Mesodermal cell (in vitro differentiated cells): ENCODE measurements around the gene SLC46A3.

Experiments used
- H3K27ac ChIP-seq: 2 replicates; pipeline ENCODE4 v1.7.0; 2013; ENCODE audit warnings: mild to moderate bottlenecking, low read depth, low read length, moderate library complexity; ENCODE audit not compliant: severe bottlenecking
- H3K36me3 ChIP-seq: 2 replicates; pipeline ENCODE4 v1.7.1; 2013; ENCODE audit warnings: mild to moderate bottlenecking, low read length, moderate library complexity; ENCODE audit not compliant: control insufficient read depth, insufficient read depth
- H3K4me1 ChIP-seq: one replicate; pipeline ENCODE4 v1.7.1; 2013; ENCODE audit warnings: mild to moderate bottlenecking, low read length; ENCODE audit not compliant: insufficient read depth, control insufficient read depth, poor library complexity, severe bottlenecking
- H3K4me3 ChIP-seq: 2 replicates; pipeline ENCODE4 v1.7.0; 2013; ENCODE audit warnings: low read length, control low read depth, mild to moderate bottlenecking; ENCODE audit not compliant: insufficient read depth, poor library complexity, severe bottlenecking; ENCODE audit errors: extremely low read depth
- H3K9me3 ChIP-seq: 2 replicates; pipeline ENCODE4 v1.7.1; 2013; ENCODE audit warnings: mild to moderate bottlenecking, low read length, moderate library complexity; ENCODE audit not compliant: control insufficient read depth
- WGBS, 2 experiments: methylation state at CpG; one replicate each; pipeline ENCODE4 v1.1.5; 2013; ENCODE audit warnings: missing lambda C conversion rate in 2 of 2; ENCODE audit not compliant: insufficient coverage in 2 of 2; 5-methylcytosine and 5-hydroxymethylcytosine counted together

The SLC46A3 gene

GRCh38 chr13:28655561-28655960 is 63.2 kb downstream of the SLC46A3 start:
- H3K36me3 ChIP-seq = peaks cover 4% of the 10 kb centered on the region
- 71 to 83% methylated on average over 2 to 3 of the region's 3 CpGs for WGBS, 2 experiments
- no peaks in the 10 kb centered on the region for H3K9me3 ChIP-seq
- no peak overlapping the region for H3K4me3 ChIP-seq
- no peak overlapping the region for H3K27ac ChIP-seq
- peaks cover 27% of the 10 kb centered on the region for H3K4me1 ChIP-seq

- Histone ChIP-seq H3K36me3 (no peaks in the 10 kb centered on the region), H3K9me3 (no peaks in the 10 kb centered on the region), H3K4me3 (no peak overlapping the region), H3K4me1 (peaks cover 24% of the 10 kb centered on the region), H3K27ac (no peak overlapping the region)
- no CpG with 5 or more reads among the region's 1 CpG for WGBS, 2 experiments
Measured at GRCh38 chr13:28654276-28654675, 64.5 kb downstream of the SLC46A3 start.

- H3K4me1 ChIP-seq = peaks cover 24% of the 10 kb centered on the region
- H3K27ac ChIP-seq = no peak overlapping the region
- no CpG with 5 or more reads among the region's 1 CpG for WGBS, 2 experiments
- H3K36me3 ChIP-seq = no peaks in the 10 kb centered on the region
- H3K9me3 ChIP-seq = no peaks in the 10 kb centered on the region
- no peak overlapping the region for H3K4me3 ChIP-seq
Measured at GRCh38 chr13:28653111-28653510, 65.7 kb downstream of the SLC46A3 start.

GRCh38 chr13:28651810-28652401 is 66.9 kb downstream of the SLC46A3 start:
- H3K4me3 ChIP-seq = no peak overlapping the region
- no peaks in the 10 kb centered on the region for H3K9me3 ChIP-seq
- H3K4me1 ChIP-seq = peaks cover 18% of the 10 kb centered on the region
- no peaks in the 10 kb centered on the region for H3K36me3 ChIP-seq
- 89 to 91% methylated on average over 6 of the region's 7 CpGs for WGBS, 2 experiments
- no peak overlapping the region for H3K27ac ChIP-seq

GRCh38 chr13:28650284-28650683 is 68.5 kb downstream of the SLC46A3 start:
- H3K27ac ChIP-seq = no peak overlapping the region
- 100% methylated on average over 1 of the region's 2 CpGs; no CpG with 5 or more reads in 1 of the 2 experiments for WGBS, 2 experiments
- H3K4me3 ChIP-seq = no peak overlapping the region
- peaks cover 3% of the 10 kb centered on the region for H3K4me1 ChIP-seq
- H3K9me3 ChIP-seq = no peaks in the 10 kb centered on the region
- no peaks in the 10 kb centered on the region for H3K36me3 ChIP-seq
